ENCODE measurements around the gene SOX8.

The SOX8 gene

DNA sequence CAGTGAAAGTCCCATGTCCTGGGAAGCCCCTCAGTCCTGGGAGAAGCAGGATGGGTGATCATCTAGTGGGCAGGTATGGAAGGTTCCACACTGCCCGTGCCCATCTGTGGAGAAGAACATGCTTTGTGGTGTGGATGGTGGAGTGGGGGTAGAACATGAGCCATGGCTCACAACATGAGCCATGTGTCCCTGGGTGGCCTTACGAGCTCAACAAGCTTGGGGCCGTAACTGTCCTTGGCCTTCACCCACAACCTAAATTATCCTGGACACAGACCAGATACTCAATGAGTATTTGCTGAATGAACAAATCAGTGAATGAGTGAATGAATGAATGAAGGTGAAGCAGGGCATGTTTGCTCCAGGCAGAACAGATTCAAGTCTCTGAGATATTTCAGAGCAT, 13.5 kb downstream of the SOX8 start:
- no peak for TF ChIP-seq ZNF274 (IDR thresholded peaks at IDR 0.05; ENCODE audit: low read depth, low read length)
- no peak overlapping the region for H3K4me3 ChIP-seq (ENCODE audit: low read length)

DNA sequence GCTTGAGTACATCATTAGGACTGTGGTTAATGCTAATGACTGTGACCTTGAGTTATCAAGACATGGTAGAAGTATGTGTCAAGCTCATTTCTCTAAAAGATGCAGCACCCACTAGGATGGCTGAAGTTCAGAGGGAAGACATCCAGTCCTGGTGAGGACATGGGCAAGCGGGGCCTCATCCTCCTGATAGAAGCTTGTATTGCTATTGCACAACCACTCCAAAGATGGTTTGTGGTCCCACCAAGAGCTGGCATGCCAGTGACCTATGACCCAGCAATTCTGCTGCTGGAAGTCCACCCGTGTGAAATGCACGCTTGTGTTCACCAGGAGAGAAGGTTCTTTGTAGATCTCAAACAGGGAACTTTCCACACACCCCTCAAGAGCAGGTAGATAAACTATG, 14.2 kb downstream of the SOX8 start:
- TF ChIP-seq ZNF274 (IDR thresholded peaks at IDR 0.05; ENCODE audit: low read depth, low read length) = no peak
- no peak overlapping the region for H3K4me3 ChIP-seq (ENCODE audit: low read length)

DNA sequence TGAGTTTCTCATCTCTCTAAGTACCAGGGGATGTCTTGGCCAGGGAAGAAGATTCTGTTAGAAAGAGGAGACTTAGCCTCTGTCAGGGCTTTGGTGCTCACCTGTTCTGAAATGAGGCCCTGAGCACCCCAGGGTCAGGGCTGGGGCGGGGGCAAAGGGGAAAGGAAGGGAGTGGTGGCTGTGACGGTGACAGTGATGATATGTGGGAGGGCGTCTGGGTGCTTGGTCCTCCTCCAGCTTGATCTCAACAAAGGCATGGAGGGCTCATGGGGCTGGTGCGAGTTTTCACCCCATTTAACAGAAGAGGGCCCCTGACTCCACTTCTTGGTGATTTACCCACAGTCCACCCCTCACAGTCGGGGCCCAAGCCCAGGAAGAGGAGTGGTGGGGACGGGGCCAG, 15.1 kb downstream of the SOX8 start:
- no peak for TF ChIP-seq ZNF274 (IDR thresholded peaks at IDR 0.05; ENCODE audit: low read depth, low read length)
- no peak overlapping the region for H3K4me3 ChIP-seq (ENCODE audit: low read length)

DNA sequence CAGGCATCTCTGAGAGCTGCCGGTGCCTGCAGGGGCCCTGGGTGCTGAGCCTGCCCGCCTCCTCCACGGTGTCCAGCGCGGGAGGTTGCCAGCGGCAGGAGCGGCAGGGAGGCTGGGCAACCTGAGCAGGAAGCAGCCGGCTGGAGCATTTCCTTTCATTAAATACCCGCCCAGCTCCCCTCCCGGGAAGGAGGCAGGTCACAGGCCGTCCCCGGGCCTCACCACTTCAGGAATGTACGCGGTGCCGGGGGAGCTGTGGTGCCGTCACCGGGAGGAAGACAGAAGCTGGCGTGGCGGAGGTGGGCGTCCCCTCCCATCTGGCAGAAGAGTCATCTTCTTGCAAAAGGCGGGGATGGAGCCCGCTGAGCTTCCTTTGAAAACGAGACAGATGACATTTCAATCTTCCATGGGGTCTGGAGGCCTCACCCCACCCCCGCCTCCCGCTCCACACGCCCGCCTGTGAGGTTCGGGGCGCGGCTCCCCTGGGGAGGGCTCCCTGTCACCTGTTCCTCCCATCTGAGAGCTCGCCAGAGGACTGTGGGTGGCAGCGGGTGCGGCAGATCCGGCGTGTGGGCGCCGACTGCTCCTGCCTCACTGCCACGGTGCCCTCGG, 16.0 kb downstream of the SOX8 start:
- H3K4me3 ChIP-seq (ENCODE audit: low read length) = no peak overlapping the region
- TF ChIP-seq ZNF274 (IDR thresholded peaks at IDR 0.05; ENCODE audit: low read depth, low read length) = no peak

DNA sequence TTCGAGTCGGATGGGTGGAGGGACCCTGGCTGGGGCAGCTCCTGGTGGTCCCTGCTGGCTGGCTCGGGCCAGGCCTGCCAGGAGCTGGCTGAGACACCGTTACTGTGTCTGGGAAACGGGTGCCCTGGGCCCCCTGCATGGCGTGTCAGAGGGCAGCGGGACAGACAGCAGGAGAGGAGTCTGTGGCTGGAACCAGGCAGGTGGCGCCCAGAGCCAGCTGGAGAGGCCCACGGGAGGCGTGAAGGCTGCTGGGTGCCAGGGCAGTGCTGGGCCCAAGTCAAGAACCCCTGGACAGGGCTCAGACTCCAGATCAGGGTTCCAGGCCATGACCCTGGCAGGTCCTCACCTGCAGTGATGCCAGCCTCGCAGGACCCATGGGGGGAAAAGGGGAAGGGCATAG, 16.6 kb downstream of the SOX8 start:
- H3K4me3 ChIP-seq (ENCODE audit: low read length) = no peak overlapping the region
- no peak for TF ChIP-seq ZNF274 (IDR thresholded peaks at IDR 0.05; ENCODE audit: low read depth, low read length)

DNA sequence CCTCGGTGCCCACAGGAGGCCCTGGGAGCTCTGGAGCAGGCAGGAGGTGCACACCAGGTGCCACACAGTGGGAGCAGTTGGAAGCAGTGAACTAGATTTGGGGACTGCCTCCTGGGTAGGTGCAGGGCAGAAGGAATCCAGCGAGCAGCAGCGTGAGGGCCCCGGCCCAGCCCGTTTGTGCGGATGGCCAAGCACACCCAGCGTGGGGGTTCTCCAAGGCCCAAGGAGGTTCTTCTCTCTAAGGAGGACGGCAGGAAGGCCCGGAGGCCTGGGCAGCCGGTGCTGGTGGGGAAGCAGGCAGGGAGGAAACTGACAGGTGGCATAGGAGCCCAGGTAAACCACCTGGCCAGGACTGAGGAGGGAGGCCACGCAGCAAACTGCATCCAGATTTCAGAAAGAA, 17.0 kb downstream of the SOX8 start:
- no peak overlapping the region for H3K4me3 ChIP-seq (ENCODE audit: low read length)
- no peak for TF ChIP-seq ZNF274 (IDR thresholded peaks at IDR 0.05; ENCODE audit: low read depth, low read length)

DNA sequence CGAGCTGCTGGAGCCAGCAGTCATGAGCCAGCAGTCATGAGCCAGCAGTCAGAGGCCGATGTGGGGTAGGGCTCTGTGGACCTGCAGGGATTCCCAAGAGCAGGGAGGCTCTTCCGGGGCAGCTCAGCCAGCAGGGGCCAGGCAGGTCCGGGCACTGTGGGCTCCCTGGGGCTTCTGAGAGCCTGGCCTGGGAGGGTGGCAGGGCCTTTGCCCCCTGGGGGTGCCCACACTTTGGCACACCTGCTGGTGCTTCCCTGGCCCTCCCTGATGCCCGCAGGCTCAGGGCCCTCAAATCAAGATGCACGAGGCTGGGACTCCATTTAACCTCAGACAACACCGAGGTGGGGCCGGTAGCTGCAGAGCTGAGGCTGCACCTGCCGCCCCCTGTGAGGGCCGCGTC, 18.1 kb downstream of the SOX8 start:
- no peak for TF ChIP-seq ZNF274 (IDR thresholded peaks at IDR 0.05; ENCODE audit: low read depth, low read length)

DNA sequence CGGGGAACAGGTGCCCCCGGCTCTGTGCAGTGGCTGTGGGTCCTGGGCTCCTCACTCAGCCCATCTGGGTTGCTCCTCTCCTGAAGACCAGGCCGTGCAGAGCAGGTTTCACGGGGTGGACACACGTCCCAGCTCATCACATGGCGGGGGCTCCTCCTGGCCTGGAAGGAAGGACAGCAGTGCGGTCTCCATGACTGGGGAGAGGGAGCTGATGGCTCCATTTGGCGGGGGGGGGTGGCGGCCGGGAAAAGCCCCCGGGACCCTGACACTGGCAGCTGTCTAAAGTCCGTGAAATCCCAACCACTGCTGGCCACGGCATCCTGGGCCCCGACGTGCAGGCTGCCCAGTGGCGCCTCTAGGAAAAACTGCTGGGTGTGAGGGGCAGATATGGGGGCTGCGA, 19.0 kb downstream of the SOX8 start:
- TF ChIP-seq ZNF274 (IDR thresholded peaks at IDR 0.05; ENCODE audit: low read depth, low read length) = no peak
- H3K4me3 ChIP-seq (ENCODE audit: low read length) = no peak overlapping the region

More for the DNA sequence above, 18.1 kb downstream of the SOX8 start:
- no peak overlapping the region for H3K4me3 ChIP-seq (ENCODE audit: low read length)

DNA sequence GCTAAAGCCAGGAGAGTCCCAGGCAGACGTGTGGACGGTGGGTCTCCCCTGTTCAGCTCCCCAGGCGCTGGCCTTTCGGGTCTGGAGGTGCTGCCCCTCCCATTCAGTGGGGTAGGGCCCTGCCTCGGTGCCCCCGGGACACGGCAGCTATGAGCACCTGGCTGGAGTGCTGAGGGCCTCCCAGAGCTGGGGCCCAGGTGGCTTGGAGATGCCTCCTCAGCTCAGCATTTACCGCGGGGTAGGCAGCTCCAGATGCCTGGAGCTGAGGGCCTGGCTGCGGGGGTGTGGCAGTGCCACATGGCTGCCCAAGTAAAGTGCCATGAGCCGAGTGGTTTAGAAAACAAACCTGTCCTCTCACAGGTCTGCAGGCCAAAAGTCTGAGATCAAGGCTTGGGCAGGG, 19.5 kb downstream of the SOX8 start:
- no peak overlapping the region for H3K4me3 ChIP-seq (ENCODE audit: low read length)
- TF ChIP-seq ZNF274 (IDR thresholded peaks at IDR 0.05; ENCODE audit: low read depth, low read length) = no peak

DNA sequence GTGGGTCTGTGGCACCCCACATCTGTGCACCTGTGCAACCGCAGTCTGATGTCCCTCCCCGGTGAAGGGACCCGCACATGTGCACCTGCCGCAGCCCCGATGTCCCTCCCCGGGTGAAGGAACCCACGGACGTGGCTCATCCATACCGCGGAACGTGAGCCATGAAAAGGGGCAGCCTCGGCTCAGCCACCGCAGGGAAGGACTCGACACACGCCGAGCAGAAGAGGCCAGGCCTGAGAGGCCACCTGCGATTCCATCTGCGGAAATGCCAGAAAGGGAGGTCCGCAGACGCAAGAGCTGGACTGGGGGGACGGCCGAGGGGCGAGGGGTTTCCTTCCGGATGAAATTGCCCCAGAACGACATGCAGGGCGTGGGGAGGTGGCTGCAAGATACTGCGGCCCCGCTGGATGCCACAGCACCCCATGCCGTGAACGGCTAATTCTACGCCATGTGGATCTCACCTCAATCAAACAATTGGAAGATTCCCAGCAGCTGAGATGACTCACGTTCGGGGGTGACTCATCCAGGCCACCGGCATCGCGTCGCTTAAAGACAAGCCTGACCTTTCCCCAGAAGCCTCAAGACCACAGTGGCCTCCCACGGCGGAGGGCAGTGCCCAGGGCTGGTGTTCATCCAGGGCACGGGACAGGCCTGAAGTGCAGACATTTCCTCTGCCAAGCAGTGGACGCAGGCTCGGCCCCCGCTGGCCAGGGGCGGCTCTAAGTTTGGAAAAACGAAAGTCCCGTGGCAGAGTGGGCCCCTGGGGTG, 21.0 kb downstream of the SOX8 start:
- no peak overlapping the region for H3K4me3 ChIP-seq (ENCODE audit: low read length)
- TF ChIP-seq ZNF274 (IDR thresholded peaks at IDR 0.05; ENCODE audit: low read depth, low read length) = no peak

DNA sequence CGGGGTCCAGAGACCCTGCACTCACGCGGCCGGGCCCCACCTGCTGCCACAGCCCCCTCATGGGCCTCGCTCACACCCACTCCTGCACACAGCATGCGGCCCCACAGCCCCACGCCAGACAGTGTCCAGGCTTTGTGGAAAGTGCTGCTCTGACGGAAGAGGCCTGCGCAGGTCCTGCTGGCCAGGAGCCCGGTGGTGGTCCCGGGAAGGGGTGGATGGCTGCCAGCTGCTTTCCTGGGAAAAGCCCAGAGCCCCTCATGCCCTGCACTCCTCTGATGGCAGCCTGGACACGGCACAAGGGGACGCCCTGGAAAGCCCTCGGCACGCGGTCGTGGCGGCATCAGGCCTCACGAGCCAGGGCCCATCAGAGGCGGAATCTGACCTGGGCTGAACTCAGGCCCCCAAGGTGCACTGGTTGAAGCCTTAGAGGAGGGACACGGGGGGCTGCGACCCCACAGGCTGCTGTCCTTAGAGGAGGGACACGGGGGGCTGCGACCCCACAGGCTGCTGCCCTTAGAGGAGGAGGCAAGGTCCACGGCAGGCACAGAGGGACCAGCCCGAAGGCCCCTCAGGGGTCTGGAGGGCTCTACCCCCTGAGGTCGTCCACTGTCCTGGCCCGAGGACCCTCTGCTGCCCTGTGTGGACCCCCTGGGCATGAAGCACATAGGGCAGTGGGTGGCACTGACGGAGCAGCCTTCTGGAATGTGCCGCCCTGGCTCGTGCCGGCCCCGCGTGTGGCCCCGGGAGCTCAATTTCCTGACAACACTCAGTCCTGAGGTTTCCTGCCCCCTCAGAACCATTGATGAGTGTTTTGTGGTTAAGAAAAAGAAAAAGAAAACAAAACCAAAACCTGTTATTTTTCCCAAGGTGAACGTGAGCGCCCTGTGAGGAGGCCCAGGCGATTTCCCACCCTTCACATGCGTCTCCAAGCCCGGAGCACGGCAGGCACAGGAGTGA, 22.1 kb downstream of the SOX8 start:
- no peak overlapping the region for H3K4me3 ChIP-seq (ENCODE audit: low read length)
- TF ChIP-seq ZNF274 (IDR thresholded peaks at IDR 0.05; ENCODE audit: low read depth, low read length) = no peak

DNA sequence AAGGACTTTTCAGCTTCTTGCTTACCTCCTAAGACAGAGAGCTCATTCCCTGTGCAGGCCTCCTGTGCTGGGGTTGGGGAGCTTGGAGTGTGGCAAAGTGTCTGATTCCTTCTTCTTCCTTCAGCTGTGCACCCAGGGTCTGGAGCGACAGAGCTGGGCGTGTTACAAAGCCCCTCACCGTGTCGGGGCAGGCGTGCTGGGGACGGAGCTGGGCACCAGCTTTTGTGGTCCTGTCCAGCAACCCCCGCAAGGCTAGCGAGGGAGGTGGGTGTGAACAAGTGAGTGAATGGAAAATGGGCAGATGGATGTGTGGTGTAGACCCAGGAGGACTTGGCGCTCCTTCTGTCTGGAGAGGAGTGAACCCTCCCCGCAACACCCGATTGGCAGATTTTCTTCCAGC, 23.7 kb downstream of the SOX8 start:
- no peak overlapping the region for H3K4me3 ChIP-seq (ENCODE audit: low read length)
- no peak for TF ChIP-seq ZNF274 (IDR thresholded peaks at IDR 0.05; ENCODE audit: low read depth, low read length)

DNA sequence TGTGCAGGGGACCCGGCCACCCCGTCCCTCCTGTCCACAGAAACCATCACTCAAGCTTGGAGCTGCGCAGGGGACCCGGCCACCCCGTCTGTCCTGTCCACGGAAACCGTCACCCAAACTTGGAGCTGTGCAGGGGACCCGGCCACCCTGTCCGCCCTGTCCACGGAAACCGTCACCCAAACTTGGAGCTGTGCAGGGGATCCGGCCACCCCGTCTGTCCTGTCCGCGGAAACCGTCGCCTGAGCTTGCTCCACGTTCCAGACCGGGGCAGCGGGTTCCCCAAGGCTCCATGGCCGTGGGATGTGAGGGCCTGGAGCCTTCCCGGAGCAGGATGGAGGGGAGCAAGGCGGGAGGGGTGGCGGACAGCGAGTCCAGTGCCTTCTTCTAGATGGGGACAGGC, 25.2 kb downstream of the SOX8 start:
- no peak overlapping the region for H3K4me3 ChIP-seq (ENCODE audit: low read length)
- no peak for TF ChIP-seq ZNF274 (IDR thresholded peaks at IDR 0.05; ENCODE audit: low read depth, low read length)

DNA sequence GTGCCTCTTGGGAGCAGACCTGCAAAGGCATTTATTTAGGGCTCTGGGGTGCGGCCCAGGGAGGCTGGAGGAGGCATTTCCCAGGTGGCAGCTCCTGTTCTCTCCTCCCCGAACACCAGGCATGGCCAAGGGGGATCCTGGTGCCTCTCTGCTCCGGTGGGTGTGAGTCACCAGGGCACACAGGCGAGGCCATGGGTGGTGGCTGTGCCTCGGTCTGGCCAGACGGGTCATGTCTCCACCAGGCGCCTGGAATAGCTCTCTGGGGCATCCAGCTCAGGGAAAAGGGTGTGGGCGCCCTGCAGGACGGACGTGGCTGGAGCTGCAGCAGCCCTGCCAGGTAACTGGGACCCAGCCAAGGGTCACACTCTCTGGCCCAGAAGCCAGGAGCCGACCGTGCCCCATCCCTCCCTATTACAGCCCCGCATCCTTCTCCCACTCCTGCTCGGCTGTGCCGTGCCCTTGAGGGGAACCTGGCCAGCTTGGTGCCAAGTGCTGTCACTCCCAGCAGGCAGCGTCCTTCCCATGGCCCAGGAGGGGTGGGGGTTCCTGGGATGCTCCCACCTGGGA, 25.8 kb downstream of the SOX8 start:
- H3K4me3 ChIP-seq (ENCODE audit: low read length) = no peak overlapping the region
- TF ChIP-seq ZNF274 (IDR thresholded peaks at IDR 0.05; ENCODE audit: low read depth, low read length) = no peak

All from GM08714 (cell line).